NCI-H510A (cell line): ENCODE data around the gene ISLR.

Source experiments
- DNase-seq: peaks from one replicate; lab custom pipeline; 2025; lab: John Stamatoyannopoulos, UW

The ISLR gene

GRCh38 chr15:74213858-74214284 is 40.4 kb downstream of the ISLR start:
- DNase-seq = no peak

GRCh38 chr15:74214324-74215021 is 41.0 kb downstream of the ISLR start:
- DNase-seq = no peak

- no peak for DNase-seq
Observed at GRCh38 chr15:74215958-74216357, 42.4 kb downstream of the ISLR start.

GRCh38 chr15:74216949-74217348 is 43.4 kb downstream of the ISLR start:
- no peak for DNase-seq

GRCh38 chr15:74217907-74218885 is 44.7 kb downstream of the ISLR start:
- no peak for DNase-seq

GRCh38 chr15:74220475-74221248 is 47.2 kb downstream of the ISLR start:
- DNase-seq = no peak

GRCh38 chr15:74221399-74222239 is 48.1 kb downstream of the ISLR start:
- DNase-seq = no peak

GRCh38 chr15:74222240-74223119 is 49.0 kb downstream of the ISLR start:
- no peak for DNase-seq

- no peak for DNase-seq
Observed at GRCh38 chr15:74225928-74226327, 52.4 kb downstream of the ISLR start.
